ENCODE data around the gene ALG2. TPM values are rescaled to one million over a fixed set of nuclear protein-coding genes. Genes with fewer than 3 reads are reported as not detected.

The ALG2 gene
- total RNA-seq, 1 donor from 2014 or later: 17.1 TPM

GRCh38 chr9:99235926-99236634 lies 14.3 kb upstream of the ALG2 start:
- H3K27ac ChIP-seq: no peak overlapping the region
- intact Hi-C loops (cut with DNase I): no loop called here

DNA sequence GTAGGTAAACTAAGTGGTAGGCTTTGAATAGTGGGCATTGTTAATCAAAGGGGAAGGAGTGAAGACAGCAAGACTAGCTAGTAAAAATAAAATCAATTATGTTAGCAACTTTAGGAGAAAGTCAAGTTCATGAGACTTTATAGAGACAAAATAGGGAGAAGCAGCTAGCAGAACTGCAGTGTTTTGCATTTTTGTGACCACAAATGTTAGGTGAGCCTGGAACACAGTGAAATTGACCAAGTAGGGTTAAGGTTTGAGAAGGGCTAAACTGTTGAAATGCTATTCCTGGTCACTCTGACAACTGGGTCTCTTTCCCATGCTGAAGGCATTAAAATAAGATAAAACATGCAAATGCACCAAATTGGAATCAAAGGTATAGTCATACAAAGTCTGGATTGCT lies 13.3 kb upstream of the ALG2 start:
- peaks cover 13 to 56% of the 10 kb centered on the region in 2 donors for H3K36me3 ChIP-seq
- no peak for DNase-seq (ENCODE audit: low spot score in 2 of 2)
- H3K4me3 ChIP-seq: no peak overlapping the region
- H3K27me3 ChIP-seq: no peaks in the 10 kb centered on the region
- intact Hi-C loops (cut with DNase I): no loop called here
- no peaks in the 10 kb centered on the region for H3K4me1 ChIP-seq
- H3K9me3 ChIP-seq: no peaks in the 10 kb centered on the region
- no peak overlapping the region for H3K27ac ChIP-seq
- TF ChIP-seq, protein P1, sequence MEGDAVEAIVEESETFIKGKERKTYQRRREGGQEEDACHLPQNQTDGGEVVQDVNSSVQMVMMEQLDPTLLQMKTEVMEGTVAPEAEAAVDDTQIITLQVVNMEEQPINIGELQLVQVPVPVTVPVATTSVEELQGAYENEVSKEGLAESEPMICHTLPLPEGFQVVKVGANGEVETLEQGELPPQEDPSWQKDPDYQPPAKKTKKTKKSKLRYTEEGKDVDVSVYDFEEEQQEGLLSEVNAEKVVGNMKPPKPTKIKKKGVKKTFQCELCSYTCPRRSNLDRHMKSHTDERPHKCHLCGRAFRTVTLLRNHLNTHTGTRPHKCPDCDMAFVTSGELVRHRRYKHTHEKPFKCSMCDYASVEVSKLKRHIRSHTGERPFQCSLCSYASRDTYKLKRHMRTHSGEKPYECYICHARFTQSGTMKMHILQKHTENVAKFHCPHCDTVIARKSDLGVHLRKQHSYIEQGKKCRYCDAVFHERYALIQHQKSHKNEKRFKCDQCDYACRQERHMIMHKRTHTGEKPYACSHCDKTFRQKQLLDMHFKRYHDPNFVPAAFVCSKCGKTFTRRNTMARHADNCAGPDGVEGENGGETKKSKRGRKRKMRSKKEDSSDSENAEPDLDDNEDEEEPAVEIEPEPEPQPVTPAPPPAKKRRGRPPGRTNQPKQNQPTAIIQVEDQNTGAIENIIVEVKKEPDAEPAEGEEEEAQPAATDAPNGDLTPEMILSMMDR (IDR thresholded peaks at IDR 0.05): no peak

More at GRCh38 chr9:99235926-99236634, 14.3 kb upstream of the ALG2 start:
- peaks cover 6 to 50% of the 10 kb centered on the region in 2 donors for H3K36me3 ChIP-seq
- no peaks in the 10 kb centered on the region for H3K4me1 ChIP-seq
- no peak overlapping the region for H3K4me3 ChIP-seq
- H3K27me3 ChIP-seq: no peaks in the 10 kb centered on the region
- DNase-seq (ENCODE audit: low spot score in 2 of 2): no peak
- no peaks in the 10 kb centered on the region for H3K9me3 ChIP-seq
- TF ChIP-seq, protein P1 (IDR thresholded peaks at IDR 0.05): no peak

DNA sequence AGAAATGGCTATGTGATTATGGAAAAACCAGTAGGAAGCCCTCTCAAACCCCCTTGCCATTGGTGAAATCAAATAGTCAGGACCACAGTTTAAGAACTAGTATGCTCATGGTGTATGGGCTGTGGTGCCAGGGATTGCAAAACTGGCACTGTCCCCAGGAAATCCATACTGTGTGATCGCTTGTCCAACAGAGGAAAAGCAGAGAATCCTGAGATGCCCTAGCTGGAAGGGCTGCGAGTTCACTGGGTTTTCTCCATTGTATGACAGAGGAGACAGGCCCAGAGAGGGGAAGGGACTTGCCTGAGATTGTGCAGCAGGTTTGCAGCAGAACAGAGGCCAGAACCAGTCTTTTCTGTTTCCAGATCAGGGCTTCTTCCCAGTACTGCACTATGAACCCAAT lies 12.9 kb upstream of the ALG2 start:
- H3K27me3 ChIP-seq: no peaks in the 10 kb centered on the region
- no peak overlapping the region for H3K4me3 ChIP-seq
- peaks cover 13 to 58% of the 10 kb centered on the region in 2 donors for H3K36me3 ChIP-seq
- H3K27ac ChIP-seq: no peak overlapping the region
- H3K4me1 ChIP-seq: no peaks in the 10 kb centered on the region
- no peak for DNase-seq (ENCODE audit: low spot score in 2 of 2)
- no peaks in the 10 kb centered on the region for H3K9me3 ChIP-seq
- intact Hi-C loops (cut with DNase I): no loop called here
- TF ChIP-seq, protein P1 (IDR thresholded peaks at IDR 0.05): no peak

DNA sequence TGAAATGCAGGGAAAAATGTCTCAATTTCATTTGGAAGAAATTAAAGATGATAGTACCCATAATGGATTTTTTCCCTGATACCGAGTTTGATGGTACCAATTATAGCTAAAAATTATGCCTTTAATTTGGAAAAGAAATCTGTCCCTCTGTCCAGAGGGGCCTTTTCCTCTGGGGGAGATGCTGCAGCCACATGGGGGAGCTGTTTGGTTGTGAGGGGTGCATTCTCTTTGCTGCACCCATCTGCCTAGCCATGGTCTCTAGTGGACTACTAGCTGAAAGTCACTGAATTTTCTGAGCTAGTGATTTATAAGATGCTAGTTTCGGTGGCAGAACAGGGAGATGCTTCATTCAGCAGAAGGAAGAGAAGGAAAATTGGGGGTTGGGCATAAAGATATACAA lies 10.0 kb upstream of the ALG2 start:
- Histone ChIP-seq H3K27me3 (no peaks in the 10 kb centered on the region), H3K4me3 (no peak overlapping the region), H3K27ac (no peak overlapping the region), H3K36me3 (peaks cover 19 to 68% of the 10 kb centered on the region in 2 donors), H3K9me3 (no peaks in the 10 kb centered on the region), H3K4me1 (no peaks in the 10 kb centered on the region)
- no peak for DNase-seq (ENCODE audit: low spot score in 2 of 2)
- intact Hi-C loops (cut with DNase I): no loop called here
- TF ChIP-seq, protein P1 (IDR thresholded peaks at IDR 0.05): peak in 2 of 3 experiments; percentile 9 to 34

GRCh38 chr9:99230206-99230605 lies 8.5 kb upstream of the ALG2 start:
- Histone ChIP-seq H3K4me3 (no peak overlapping the region), H3K27me3 (no peaks in the 10 kb centered on the region), H3K27ac (no peak overlapping the region), H3K36me3 (peaks cover 19 to 71% of the 10 kb centered on the region in 2 donors), H3K9me3 (no peaks in the 10 kb centered on the region), H3K4me1 (no peaks in the 10 kb centered on the region)
- intact Hi-C loops (cut with DNase I): no loop called here
- TF ChIP-seq, protein P1 (IDR thresholded peaks at IDR 0.05): no peak
- DNase-seq (ENCODE audit: low spot score in 2 of 2): no peak
